H1 (cell line): ENCODE measurements around the gene DHRS7B.
"Not testable (repeated sequence)": the region's sequence is repeated elsewhere in the genome, so short reads cannot be mapped to it uniquely, and the experiment has no call there.

ENCODE experiments used
- BCL11A ChIP-seq, 2 experiments: IDR thresholded peaks; one replicate each; pipeline ENCODE4 v1.6.1; 2011; ENCODE audit warnings: low read depth in 2 of 2, low read length in 2 of 2, mild to moderate bottlenecking in 2 of 2
- CEBPB ChIP-seq: IDR thresholded peaks from 2 replicates; pipeline ENCODE4 v1.6.1; 2012; ENCODE audit warnings: low read depth, low read length
- CTCF ChIP-seq, 3 experiments: IDR thresholded peaks; 1 replicate in 2 of 3; 2 replicates in 1 of 3; pipeline versions ENCODE4 v1.5.1 to v1.6.1; 2011; ENCODE audit warnings: low read length in 3 of 3, mild to moderate bottlenecking in 3 of 3, inconsistent platforms in 2 of 3, low read depth in 1 of 3, moderate library complexity in 1 of 3; ENCODE audit not compliant: insufficient read depth in 1 of 3; ENCODE audit errors: control extremely low read depth in 1 of 3
- EZH2 ChIP-seq: fragments of 200-600 bp; sonication (generic); IDR thresholded peaks from 2 replicates; pipeline ENCODE4 v1.7.1; 2012; ENCODE audit warnings: low read depth, mild to moderate bottlenecking, moderate library complexity, low read length, inconsistent platforms; ENCODE audit not compliant: severe bottlenecking
- FOSL1 ChIP-seq: IDR thresholded peaks from 2 replicates; pipeline ENCODE4 v1.6.1; 2011; ENCODE audit warnings: mild to moderate bottlenecking, low read depth, low read length, moderate library complexity; ENCODE audit not compliant: insufficient read depth
- HDAC2 ChIP-seq, 2 experiments: fragments of 300-600 bp in 1 of 2; sonication (generic) in 1 of 2; IDR thresholded peaks; 2 replicates each; pipeline ENCODE4 v1.6.1; 2011 to 2012; ENCODE audit warnings: low read depth in 2 of 2, low read length in 2 of 2, mild to moderate bottlenecking in 2 of 2, moderate library complexity in 2 of 2, borderline replicate concordance in 1 of 2, inconsistent platforms in 1 of 2
- POLR2AphosphoS5 ChIP-seq: IDR thresholded peaks from 2 replicates; pipeline ENCODE4 v1.6.1; 2011; ENCODE audit warnings: low read depth, low read length
- RFX5 ChIP-seq: IDR thresholded peaks from 2 replicates; pipeline ENCODE4 v1.6.1; 2011; ENCODE audit warnings: low read depth, low read length, improper control_type of control experiment, borderline replicate concordance
- ZNF274 ChIP-seq: IDR thresholded peaks from 2 replicates; pipeline ENCODE4 v1.7.0; 2012; ENCODE audit warnings: low read length, borderline replicate concordance; ENCODE audit errors: extremely low read depth

GRCh38 chr17:21144299-21144698, 17.5 kb downstream of the DHRS7B start:
- TF ChIP-seq ZNF274; FOSL1; HDAC2 (IDR thresholded peaks at IDR 0.05; ENCODE audit: borderline replicate concordance in 1 of 2, low read depth in 2 of 2, low read length in 2 of 2); RFX5; EZH2; CTCF (IDR thresholded peaks at IDR 0.05; ENCODE audit: control extremely low read depth in 1 of 3, insufficient read depth in 1 of 3, low read depth in 1 of 3, low read length in 3 of 3); BCL11A (IDR thresholded peaks at IDR 0.05; ENCODE audit: low read depth in 2 of 2, low read length in 2 of 2); CEBPB; POLR2AphosphoS5: not testable (repeated sequence)
